Ovary (tissue), 3 donors: ENCODE results near the gene TAS2R38.

Source experiments
- EP300 ChIP-seq: sonication (generic); formaldehyde crosslinking; IDR thresholded peaks from one replicate; pipeline ENCODE4 v1.6.1; 2017; ENCODE audit warnings: antibody characterized with exemption
- POLR2A ChIP-seq: fragments of 450-650 bp; IDR thresholded peaks from one replicate; pipeline ENCODE4 v1.6.1; 2017; ENCODE audit warnings: antibody characterized with exemption, mild to moderate bottlenecking, moderate library complexity
- TF ChIP-seq, protein P1 (sequence below), 3 donors: fragments of 450-650 bp in 2 of 3; fragments of 200-600 bp in 1 of 3; IDR thresholded peaks; one replicate each; pipeline versions ENCODE4 v1.5.1 to v1.8.0; 2016 to 2022; ENCODE audit warnings: antibody characterized with exemption in 3 of 3, mild to moderate bottlenecking in 1 of 3
- donor health status: DM: no; HTN: no; CAD: no.

DNA sequence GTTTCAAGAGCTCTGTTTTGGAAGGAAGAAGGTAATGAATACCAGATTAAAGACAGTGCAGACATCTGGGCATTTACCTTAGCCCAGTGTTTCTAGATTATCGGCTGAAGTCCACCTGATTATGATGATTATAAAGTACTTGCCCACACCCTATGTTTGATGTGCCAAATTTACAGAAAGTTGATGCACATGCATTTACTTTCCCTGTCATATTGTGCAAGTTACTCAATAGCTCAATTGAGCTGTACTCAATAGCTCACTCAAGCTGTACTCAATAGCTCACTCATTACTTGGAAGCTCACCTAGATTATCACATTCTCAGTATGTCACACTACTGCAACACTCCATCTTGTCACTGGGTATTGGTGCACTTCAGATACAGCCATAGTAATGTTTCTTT is 35.6 kb upstream of the TAS2R38 start:
- no peak for TF ChIP-seq POLR2A
- TF ChIP-seq, protein P1, sequence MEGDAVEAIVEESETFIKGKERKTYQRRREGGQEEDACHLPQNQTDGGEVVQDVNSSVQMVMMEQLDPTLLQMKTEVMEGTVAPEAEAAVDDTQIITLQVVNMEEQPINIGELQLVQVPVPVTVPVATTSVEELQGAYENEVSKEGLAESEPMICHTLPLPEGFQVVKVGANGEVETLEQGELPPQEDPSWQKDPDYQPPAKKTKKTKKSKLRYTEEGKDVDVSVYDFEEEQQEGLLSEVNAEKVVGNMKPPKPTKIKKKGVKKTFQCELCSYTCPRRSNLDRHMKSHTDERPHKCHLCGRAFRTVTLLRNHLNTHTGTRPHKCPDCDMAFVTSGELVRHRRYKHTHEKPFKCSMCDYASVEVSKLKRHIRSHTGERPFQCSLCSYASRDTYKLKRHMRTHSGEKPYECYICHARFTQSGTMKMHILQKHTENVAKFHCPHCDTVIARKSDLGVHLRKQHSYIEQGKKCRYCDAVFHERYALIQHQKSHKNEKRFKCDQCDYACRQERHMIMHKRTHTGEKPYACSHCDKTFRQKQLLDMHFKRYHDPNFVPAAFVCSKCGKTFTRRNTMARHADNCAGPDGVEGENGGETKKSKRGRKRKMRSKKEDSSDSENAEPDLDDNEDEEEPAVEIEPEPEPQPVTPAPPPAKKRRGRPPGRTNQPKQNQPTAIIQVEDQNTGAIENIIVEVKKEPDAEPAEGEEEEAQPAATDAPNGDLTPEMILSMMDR (IDR thresholded peaks at IDR 0.05) = no peak
- TF ChIP-seq EP300 = no peak
